ENCODE measurements around the gene URB1. TPM values are rescaled to one million over a fixed set of nuclear protein-coding genes. Genes with fewer than 3 reads are reported as not detected.
"Not testable (repeated sequence)": the region's sequence is repeated elsewhere in the genome, so short reads cannot be mapped to it uniquely, and the experiment has no call there.

The URB1 gene
- total and polyA plus RNA-seq, 3 experiments from 2014 or later: 3.9 to 39.8 (median 38.9) TPM

DNA sequence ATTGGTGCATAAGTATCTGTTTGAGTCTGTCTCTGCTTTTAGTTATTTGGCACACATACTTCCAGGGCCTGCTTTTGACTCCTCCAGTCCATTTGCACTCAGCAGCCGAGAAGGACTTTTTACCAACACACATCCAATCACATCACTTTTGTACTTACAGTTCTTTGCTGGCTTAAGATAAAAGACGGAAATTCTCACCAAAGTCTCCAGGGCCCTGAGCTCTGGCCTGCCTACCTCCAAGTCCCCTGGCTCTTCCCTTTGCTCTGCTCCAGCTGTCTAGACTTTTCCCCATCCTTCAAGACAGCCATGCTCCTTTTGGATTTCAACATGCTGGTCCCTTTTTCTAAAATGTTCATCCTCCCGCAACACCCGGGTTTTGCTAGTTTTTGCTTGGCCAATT lies 17.5 kb upstream of the URB1 start:
- POLR2A ChIA-PET: interaction anchor here (3.0 to 3.2 kb wide), 2 partner anchors 18 to 160 kb away, joined by 11 to 29 read pairs; partner anchors contain the start of gene URB1

DNA sequence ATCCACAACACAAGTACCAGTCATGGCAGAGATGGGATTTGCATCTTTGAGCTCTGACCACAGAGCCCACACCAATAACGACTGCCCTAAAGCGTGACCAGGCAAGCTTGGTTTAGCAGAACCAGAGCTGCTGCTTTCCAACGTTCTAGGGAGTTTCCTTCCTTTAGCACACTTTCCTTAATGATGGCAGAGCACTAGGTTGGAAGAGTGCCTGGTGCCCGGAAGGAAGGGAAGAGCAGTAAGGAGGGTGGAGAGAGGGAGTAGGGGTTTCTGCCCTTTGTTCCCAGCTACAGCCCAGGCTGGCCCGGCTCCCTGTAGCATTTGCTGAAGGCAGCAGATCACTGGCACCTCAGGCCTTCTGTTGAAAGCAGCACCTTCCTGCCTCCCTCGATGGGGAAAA lies 13.6 kb upstream of the URB1 start:
- no peak overlapping the region for H3K27ac ChIP-seq (ENCODE audit: low read depth, low read length)
- peaks cover 21% of the 10 kb centered on the region for H3K4me1 ChIP-seq (ENCODE audit: insufficient read depth, low read length)
- no peaks in the 10 kb centered on the region for H3K9me3 Mint-ChIP-seq
- H3K4me1 Mint-ChIP-seq: peaks cover 32 to 62% (median 49%) of the 10 kb centered on the region in 3 donors
- no peaks in the 10 kb centered on the region for H3K27me3 ChIP-seq (ENCODE audit: insufficient read depth, low read length, poor library complexity, severe bottlenecking)
- ChIA-PET CTCF (interaction anchor here (1.3 to 5.1 kb wide), 3 partner anchors 132 to 195 kb away, joined by 3 to 22 read pairs (median 13); no protein-coding TSS in a partner anchor), POLR2A (interaction anchor here (1.4 kb wide), 1 partner anchor 9 kb away, joined by 7 read pairs; no protein-coding TSS in a partner anchor)
- peak overlapping the region in 4 of 8 donors; percentile 18 to 38 (median 34) for H3K27ac Mint-ChIP-seq
- H3K4me3 Mint-ChIP-seq: no peak overlapping the region
- H3K27me3 Mint-ChIP-seq: no peaks in the 10 kb centered on the region
- H3K9me3 ChIP-seq (ENCODE audit: low read length): no peaks in the 10 kb centered on the region
- H3K4me3 ChIP-seq (ENCODE audit: low read length): no peak overlapping the region
- no peaks in the 10 kb centered on the region for H3K36me3 ChIP-seq (ENCODE audit: insufficient read depth, low read length)
- no peak for DNase-seq
- H3K36me3 Mint-ChIP-seq: no peaks in the 10 kb centered on the region

More for the DNA sequence above, 17.5 kb upstream of the URB1 start:
- H3K27me3 Mint-ChIP-seq: no peaks in the 10 kb centered on the region
- H3K4me3 Mint-ChIP-seq: peak overlapping the region in 6 of 7 donors; percentile 46 to 97 (median 94)
- peaks cover 0 to 16% (median 0%) of the 10 kb centered on the region in 3 donors for H3K36me3 Mint-ChIP-seq
- no peak for DNase-seq
- peak overlapping the region; percentile 31 to 99 (median 92) for H3K27ac Mint-ChIP-seq
- H3K36me3 ChIP-seq (ENCODE audit: insufficient read depth, low read length): no peaks in the 10 kb centered on the region
- H3K9me3 Mint-ChIP-seq: no peaks in the 10 kb centered on the region
- H3K9me3 ChIP-seq (ENCODE audit: low read length): no peaks in the 10 kb centered on the region
- peaks cover 47 to 79% (median 64%) of the 10 kb centered on the region in 3 donors for H3K4me1 Mint-ChIP-seq
- peaks cover 34% of the 10 kb centered on the region for H3K4me1 ChIP-seq (ENCODE audit: insufficient read depth, low read length)
- no peak overlapping the region for H3K4me3 ChIP-seq (ENCODE audit: low read length)
- CTCF ChIA-PET: interaction anchor here (0.9 to 1.2 kb wide), 3 partner anchors 15 to 203 kb away, joined by 3 to 4 read pairs (median 3); partner anchors contain the start of gene CFAP298
- H3K27me3 ChIP-seq (ENCODE audit: insufficient read depth, low read length, poor library complexity, severe bottlenecking): no peaks in the 10 kb centered on the region
- no peak overlapping the region for H3K27ac ChIP-seq (ENCODE audit: low read depth, low read length)

DNA sequence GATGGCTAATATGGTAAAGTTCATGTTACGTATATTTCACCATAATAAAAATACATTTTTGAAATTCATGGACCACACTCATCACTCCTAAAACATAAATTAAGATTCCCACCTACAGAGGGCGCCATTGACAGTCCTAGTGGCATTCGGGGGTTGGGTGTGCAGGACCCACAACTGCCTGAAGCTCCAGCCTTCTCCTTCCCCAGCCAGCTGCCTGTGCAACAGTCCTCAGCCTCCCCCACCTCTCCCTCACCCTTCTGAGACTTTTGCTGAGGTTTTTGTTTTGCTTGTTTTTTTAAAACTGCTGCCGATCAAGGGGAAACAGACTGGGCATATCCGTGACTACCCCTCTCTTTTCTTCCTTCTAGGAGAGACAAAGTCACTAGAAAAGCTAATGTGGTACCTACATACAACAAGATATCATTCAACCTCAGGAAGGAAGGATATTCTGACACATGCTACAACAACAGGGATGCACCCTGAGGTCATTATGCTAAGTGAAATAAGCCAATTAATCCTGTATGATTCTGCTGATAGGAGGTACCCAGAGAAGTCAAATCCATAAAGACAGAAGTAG lies 10.5 kb upstream of the URB1 start:
- peaks cover 19 to 32% (median 24%) of the 10 kb centered on the region in 3 donors for H3K4me1 Mint-ChIP-seq
- H3K36me3 Mint-ChIP-seq: no peaks in the 10 kb centered on the region
- DNase-seq: peak; percentile 31 to 68 (median 59)
- Histone ChIP-seq H3K4me3 (ENCODE audit: low read length) (no peak overlapping the region), H3K27me3 (ENCODE audit: insufficient read depth, low read length, poor library complexity, severe bottlenecking) (no peaks in the 10 kb centered on the region), H3K36me3 (ENCODE audit: insufficient read depth, low read length) (no peaks in the 10 kb centered on the region), H3K9me3 (ENCODE audit: low read length) (no peaks in the 10 kb centered on the region), H3K4me1 (ENCODE audit: insufficient read depth, low read length) (peaks cover 4% of the 10 kb centered on the region), H3K27ac (ENCODE audit: low read depth, low read length) (no peak overlapping the region)
- peak overlapping the region in 2 of 7 donors; percentile 5 to 41 for H3K4me3 Mint-ChIP-seq
- CTCF ChIA-PET: interaction anchor here (0.6 to 5.3 kb wide), 16 partner anchors 8 to 325 kb away, joined by 3 to 73 read pairs (median 4); partner anchors contain the start of genes CFAP298 and URB1
- H3K27me3 Mint-ChIP-seq: peaks cover 0 to 3% of the 10 kb centered on the region in 2 donors
- no peaks in the 10 kb centered on the region for H3K9me3 Mint-ChIP-seq
- peak overlapping the region in 5 of 8 donors; percentile 3 to 76 (median 58) for H3K27ac Mint-ChIP-seq
- POLR2A ChIA-PET: interaction anchor here (1.0 to 1.1 kb wide), 2 partner anchors 8 to 196 kb away, joined by 3 to 5 read pairs; no protein-coding TSS in a partner anchor

- peaks cover 3 to 18% of the 10 kb centered on the region in 2 donors for H3K27me3 Mint-ChIP-seq
- H3K36me3 ChIP-seq (ENCODE audit: insufficient read depth, low read length): no peaks in the 10 kb centered on the region
- peak overlapping the region; percentile 83 for H3K27ac ChIP-seq (ENCODE audit: low read depth, low read length)
- POLR2A ChIA-PET: interaction anchor here (2.1 kb wide), 1 partner anchor 18 kb away, joined by 11 read pairs; the partner anchor contains the start of gene EVA1C
- H3K9me3 Mint-ChIP-seq: no peaks in the 10 kb centered on the region
- H3K4me1 ChIP-seq (ENCODE audit: insufficient read depth, low read length): peaks cover 22% of the 10 kb centered on the region
- no peaks in the 10 kb centered on the region for H3K27me3 ChIP-seq (ENCODE audit: insufficient read depth, low read length, poor library complexity, severe bottlenecking)
- DNase-seq: no peak
- peaks cover 37 to 51% (median 44%) of the 10 kb centered on the region in 3 donors for H3K4me1 Mint-ChIP-seq
- no peaks in the 10 kb centered on the region for H3K9me3 ChIP-seq (ENCODE audit: low read length)
- peak overlapping the region; percentile 83 for H3K4me3 ChIP-seq (ENCODE audit: low read length)
- peaks cover 0 to 17% (median 3%) of the 10 kb centered on the region in 3 donors for H3K36me3 Mint-ChIP-seq
- peak overlapping the region in 7 of 8 donors; percentile 70 to 94 (median 76) for H3K27ac Mint-ChIP-seq
- CTCF ChIA-PET: interaction anchor here (1.0 to 2.5 kb wide), 4 partner anchors 9 to 207 kb away, joined by 3 to 9 read pairs (median 6); partner anchors contain the start of gene EVA1C
- peak overlapping the region; percentile 86 to 93 (median 87) for H3K4me3 Mint-ChIP-seq
Observed at GRCh38 chr21:32393677-32394001, 827 bp upstream of the URB1 start.

DNA sequence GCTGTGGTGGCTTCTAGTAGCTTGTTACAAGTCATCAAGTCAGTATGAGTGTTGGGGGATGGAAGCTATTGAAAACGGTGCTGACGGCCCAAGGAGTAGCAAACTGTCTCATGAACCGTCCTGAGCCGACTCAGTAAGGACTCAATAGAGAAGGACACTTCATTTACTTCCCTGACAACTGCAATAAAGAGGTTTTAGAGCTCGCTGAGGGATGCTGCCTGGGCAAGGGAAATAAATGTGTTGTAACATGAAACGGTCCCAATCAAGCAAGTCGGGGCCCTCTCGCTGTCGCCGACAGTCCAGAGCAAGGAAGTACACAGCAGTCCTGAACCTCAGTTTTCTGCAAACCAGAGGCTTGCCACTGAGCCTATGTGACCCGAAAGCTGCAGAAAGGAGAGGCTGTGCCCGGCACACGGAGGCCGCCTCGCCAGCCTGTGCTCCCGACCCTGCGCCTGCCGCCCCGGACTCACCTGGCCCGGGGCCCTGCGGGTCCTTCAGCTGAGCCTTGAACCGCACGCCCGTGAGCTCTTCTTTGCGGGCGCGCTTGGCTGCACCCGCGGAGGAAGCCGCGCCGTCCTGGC lies 423 bp downstream of the URB1 start:
- H3K36me3 ChIP-seq (ENCODE audit: insufficient read depth, low read length): no peaks in the 10 kb centered on the region
- Mint-ChIP-seq H3K27me3 (peaks cover 3 to 12% of the 10 kb centered on the region in 2 donors), H3K4me1 (peaks cover 41 to 60% (median 55%) of the 10 kb centered on the region in 3 donors), H3K36me3 (peaks cover 0 to 21% (median 3%) of the 10 kb centered on the region in 3 donors), H3K27ac (peak overlapping the region; percentile 61 to 91 (median 74)), H3K9me3 (no peaks in the 10 kb centered on the region), H3K4me3 (peak overlapping the region; percentile 86 to 93 (median 87))
- H3K27ac ChIP-seq (ENCODE audit: low read depth, low read length): peak overlapping the region; percentile 83
- peak overlapping the region; percentile 86 for H3K4me3 ChIP-seq (ENCODE audit: low read length)
- peaks cover 26% of the 10 kb centered on the region for H3K4me1 ChIP-seq (ENCODE audit: insufficient read depth, low read length)
- no peak for DNase-seq
- POLR2A ChIA-PET: interaction anchor here (1.1 to 2.1 kb wide), 4 partner anchors 19 to 220 kb away, joined by 3 to 11 read pairs (median 4); partner anchors contain the start of genes CFAP298 and EVA1C
- no peaks in the 10 kb centered on the region for H3K9me3 ChIP-seq (ENCODE audit: low read length)
- CTCF ChIA-PET: interaction anchor here (1.2 to 2.5 kb wide), 4 partner anchors 10 to 209 kb away, joined by 3 to 9 read pairs (median 5); partner anchors contain the start of gene EVA1C
- no peaks in the 10 kb centered on the region for H3K27me3 ChIP-seq (ENCODE audit: insufficient read depth, low read length, poor library complexity, severe bottlenecking)

- ChIA-PET POLR2A (interaction anchor here (1.1 to 2.1 kb wide), 4 partner anchors 20 to 221 kb away, joined by 3 to 11 read pairs (median 4); partner anchors contain the start of genes CFAP298 and EVA1C), CTCF (interaction anchor here (1.2 to 2.5 kb wide), 4 partner anchors 11 to 209 kb away, joined by 3 to 9 read pairs (median 5); partner anchors contain the start of gene EVA1C)
- Mint-ChIP-seq H3K4me1 (peaks cover 44 to 66% (median 58%) of the 10 kb centered on the region in 3 donors), H3K27me3 (peaks cover 3 to 12% of the 10 kb centered on the region in 2 donors), H3K27ac (peak overlapping the region in 3 of 8 donors; percentile 33 to 75 (median 66)), H3K9me3 (no peaks in the 10 kb centered on the region), H3K4me3 (peak overlapping the region; percentile 86 to 93 (median 87)), H3K36me3 (peaks cover 0 to 25% (median 5%) of the 10 kb centered on the region in 3 donors)
- no peak overlapping the region for H3K27ac ChIP-seq (ENCODE audit: low read depth, low read length)
- no peaks in the 10 kb centered on the region for H3K9me3 ChIP-seq (ENCODE audit: low read length)
- H3K36me3 ChIP-seq (ENCODE audit: insufficient read depth, low read length): no peaks in the 10 kb centered on the region
- H3K4me1 ChIP-seq (ENCODE audit: insufficient read depth, low read length): peaks cover 26% of the 10 kb centered on the region
- peak overlapping the region; percentile 86 for H3K4me3 ChIP-seq (ENCODE audit: low read length)
- no peak for DNase-seq
- no peaks in the 10 kb centered on the region for H3K27me3 ChIP-seq (ENCODE audit: insufficient read depth, low read length, poor library complexity, severe bottlenecking)
Observed at GRCh38 chr21:32391755-32392154, 1.1 kb downstream of the URB1 start.

DNA sequence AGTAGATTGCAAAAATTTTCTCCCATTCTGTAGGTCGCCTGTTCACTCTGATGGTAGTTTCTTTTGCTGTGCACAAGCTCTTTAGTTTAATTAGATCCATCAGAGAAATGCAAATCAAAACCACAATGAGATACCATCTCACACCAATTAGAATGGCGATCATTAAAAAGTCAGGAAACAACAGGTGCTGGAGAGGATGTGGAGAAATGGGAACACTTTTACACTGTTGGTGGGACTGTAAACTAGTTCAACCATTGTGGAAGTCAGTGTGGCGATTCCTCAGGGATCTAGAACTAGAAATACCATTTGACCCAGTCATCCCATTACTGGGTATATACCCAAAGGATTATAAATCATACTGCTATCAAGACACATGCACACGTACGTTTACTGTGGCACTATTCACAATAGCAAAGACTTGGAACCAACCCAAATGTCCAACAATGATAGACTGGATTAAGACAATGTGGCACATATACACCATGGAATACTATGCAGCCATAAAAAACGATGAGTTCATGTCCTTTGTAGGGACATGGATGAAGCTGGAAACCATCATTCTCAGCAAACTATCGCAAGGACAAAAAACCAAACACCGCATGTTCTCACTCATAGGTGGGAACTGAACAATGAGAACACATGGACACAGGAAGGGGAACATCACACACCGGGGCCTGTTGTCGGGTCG lies 2.1 kb downstream of the URB1 start:
- H3K9me3 ChIP-seq (ENCODE audit: low read length); POLR2A ChIA-PET; H3K9me3 Mint-ChIP-seq; CTCF ChIA-PET; DNase-seq; H3K27me3 Mint-ChIP-seq; H3K36me3 ChIP-seq (ENCODE audit: insufficient read depth, low read length); H3K27ac ChIP-seq (ENCODE audit: low read depth, low read length); H3K27me3 ChIP-seq (ENCODE audit: insufficient read depth, low read length, poor library complexity, severe bottlenecking); H3K4me3 ChIP-seq (ENCODE audit: low read length): not testable (repeated sequence)
- Mint-ChIP-seq H3K4me3 (peak overlapping the region in 2 of 7 donors; percentile 86 to 93), H3K27ac (peak overlapping the region in 1 of 8 donors; percentile 47), H3K4me1 (peaks cover 44 to 67% (median 61%) of the 10 kb centered on the region in 3 donors), H3K36me3 (peaks cover 0 to 26% (median 5%) of the 10 kb centered on the region in 3 donors)
- H3K4me1 ChIP-seq (ENCODE audit: insufficient read depth, low read length): peaks cover 26% of the 10 kb centered on the region
